MM.1S (cell line): ENCODE data around the gene CCDC38.

Source experiments
- CTCF ChIP-seq: fragments of 300-600 bp; sonication (generic); IDR thresholded peaks from 2 replicates; pipeline ENCODE4 v1.5.1; 2016; ENCODE audit warnings: antibody characterized with exemption, low read length, mixed read lengths
- EZH2 ChIP-seq: fragments of 300-600 bp; sonication (generic); optimal IDR thresholded peaks from 2 replicates; pipeline ENCODE3; 2017; ENCODE audit warnings: low read depth, mild to moderate bottlenecking, antibody characterized with exemption, low read length, mixed read lengths

- TF ChIP-seq CTCF (no peak), EZH2 (no peak)
Observed at GRCh38 chr12:95881331-95881955, 61.0 kb downstream of the CCDC38 start.
